HepG2 (cell line): Measurements from ENCODE around the gene FBXL13. TPM values are rescaled to one million over a fixed set of nuclear protein-coding genes. Genes with fewer than 3 reads are reported as not detected.

Source experiments
- KAT7 ChIP-seq: IDR thresholded peaks from 2 replicates; pipeline ENCODE4 v1.6.1; 2018; ENCODE audit warnings: borderline replicate concordance, missing compliant biosample characterization
- MED13 ChIP-seq: sonication (generic); formaldehyde crosslinking; IDR thresholded peaks from 2 replicates; pipeline ENCODE4 v1.5.0; 2020; ENCODE audit warnings: missing genetic modification reagents
- NFKBIZ ChIP-seq: IDR thresholded peaks from 2 replicates; pipeline ENCODE4 v1.6.1; 2018; ENCODE audit warnings: missing genetic modification reagents, missing compliant biosample characterization
- NFYB ChIP-seq: sonication (generic); formaldehyde crosslinking; IDR thresholded peaks from 2 replicates; pipeline ENCODE4 v1.4.0; 2020; ENCODE audit warnings: missing genetic modification reagents
- RBFOX2 ChIP-seq: fragments of 200-400 bp; formaldehyde crosslinking; IDR thresholded peaks from 2 replicates; pipeline ENCODE4 v1.6.1; 2017; ENCODE audit warnings: low read depth, mild to moderate bottlenecking, low read length
- SIX1 ChIP-seq: sonication (generic); formaldehyde crosslinking; IDR thresholded peaks from 2 replicates; pipeline ENCODE4 v1.4.0; 2020; ENCODE audit warnings: missing genetic modification reagents, borderline replicate concordance
- TCF7 ChIP-seq: sonication (generic); IDR thresholded peaks from 2 replicates; pipeline ENCODE4 v1.6.1; 2016; ENCODE audit warnings: antibody characterized with exemption, low read depth
- TEAD3 ChIP-seq: optimal IDR thresholded peaks from 2 replicates; pipeline ENCODE3; 2016; ENCODE audit warnings: borderline replicate concordance
- TP53 ChIP-seq: sonication (generic); formaldehyde crosslinking; conservative IDR thresholded peaks from 2 replicates; pipeline ENCODE4 v1.4.0; 2020; ENCODE audit warnings: missing genetic modification reagents
- ZNF101 ChIP-seq: sonication (generic); formaldehyde crosslinking; IDR thresholded peaks from 2 replicates; pipeline ENCODE4 v1.4.0; 2020; ENCODE audit warnings: mild to moderate bottlenecking, low read depth, missing genetic modification reagents, borderline replicate concordance
- ZNF138 ChIP-seq: sonication (generic); formaldehyde crosslinking; IDR thresholded peaks from 2 replicates; pipeline ENCODE4 v1.5.0; 2020; ENCODE audit warnings: mild to moderate bottlenecking, low read depth, missing genetic modification reagents
- ZNF670 ChIP-seq: sonication (generic); formaldehyde crosslinking; IDR thresholded peaks from 2 replicates; pipeline ENCODE4 v1.8.0; 2022; ENCODE audit warnings: mild to moderate bottlenecking, missing genetic modification reagents, borderline replicate concordance
- ZNF766 ChIP-seq: sonication (generic); formaldehyde crosslinking; IDR thresholded peaks from 2 replicates; pipeline ENCODE4 v1.5.0; 2020; ENCODE audit warnings: missing genetic modification reagents, borderline replicate concordance
- ZSCAN12 ChIP-seq: sonication (generic); formaldehyde crosslinking; IDR thresholded peaks from 2 replicates; pipeline ENCODE4 v1.9.0; 2021; ENCODE audit warnings: mild to moderate bottlenecking, missing genetic modification reagents
- polyA plus RNA-seq, 8 experiments: library from polyadenylated mRNA; depleted of rRNA in 3 of 8; stranded (reverse) in 7 of 8; unstranded in 1 of 8; fragments of >200 nt; fragmentation: Illumina TruSeq in 4 of 8; extraction: Trizol in 4 of 8; gene quantifications; 2 replicates each; pipeline versions ENCODE4 v1.2.1 to v1.2.3, GENCODE V29; 2011 to 2016; ENCODE audit warnings: low read depth in 4 of 8, missing spikeins in 1 of 8, mixed read lengths in 1 of 8; ENCODE audit not compliant: insufficient read depth in 1 of 8
- total RNA-seq, 5 experiments: library from RNA; depleted of rRNA; stranded (reverse); fragments of >200 nt; fragmentation: Illumina TruSeq; extraction: Trizol; gene quantifications; 2 replicates each; pipeline ENCODE4 v1.2.3, GENCODE V29; 2016; ENCODE audit warnings: low read depth in 1 of 5
- TF ChIP-seq, protein P1 (sequence below): sonication (generic); formaldehyde crosslinking; conservative IDR thresholded peaks from 2 replicates; pipeline ENCODE4 v1.4.0; 2020; ENCODE audit warnings: missing genetic modification reagents
- TF ChIP-seq, protein P2 (sequence below), 2 experiments: sonication (generic) in 1 of 2; formaldehyde crosslinking in 1 of 2; IDR thresholded peaks; 2 replicates each; pipeline versions ENCODE4 v1.5.1 to v1.6.1; 2011 to 2020; ENCODE audit warnings: borderline replicate concordance in 1 of 2, low read depth in 1 of 2, low read length in 1 of 2, mild to moderate bottlenecking in 1 of 2, missing genetic modification reagents in 1 of 2, moderate library complexity in 1 of 2
- TF ChIP-seq, protein P3 (sequence below): sonication (generic); formaldehyde crosslinking; IDR thresholded peaks from 2 replicates; pipeline ENCODE4 v1.5.0; 2020; ENCODE audit warnings: missing genetic modification reagents, mild to moderate bottlenecking, borderline replicate concordance
- TF ChIP-seq, protein P4 (sequence below): sonication (generic); formaldehyde crosslinking; conservative IDR thresholded peaks from 2 replicates; pipeline ENCODE4 v1.4.0; 2020; ENCODE audit warnings: missing genetic modification reagents
- TF ChIP-seq, protein P5 (sequence below): sonication (generic); formaldehyde crosslinking; IDR thresholded peaks from 2 replicates; pipeline ENCODE4 v1.4.0; 2020; ENCODE audit warnings: mild to moderate bottlenecking, missing genetic modification reagents, borderline replicate concordance

Gene FBXL13
- total and polyA plus RNA-seq, 2 of the 13 experiments (the other 11 are each of a cell fraction or from before 2014, with no cell fraction given), result 0.24 to 0.77 TPM

DNA sequence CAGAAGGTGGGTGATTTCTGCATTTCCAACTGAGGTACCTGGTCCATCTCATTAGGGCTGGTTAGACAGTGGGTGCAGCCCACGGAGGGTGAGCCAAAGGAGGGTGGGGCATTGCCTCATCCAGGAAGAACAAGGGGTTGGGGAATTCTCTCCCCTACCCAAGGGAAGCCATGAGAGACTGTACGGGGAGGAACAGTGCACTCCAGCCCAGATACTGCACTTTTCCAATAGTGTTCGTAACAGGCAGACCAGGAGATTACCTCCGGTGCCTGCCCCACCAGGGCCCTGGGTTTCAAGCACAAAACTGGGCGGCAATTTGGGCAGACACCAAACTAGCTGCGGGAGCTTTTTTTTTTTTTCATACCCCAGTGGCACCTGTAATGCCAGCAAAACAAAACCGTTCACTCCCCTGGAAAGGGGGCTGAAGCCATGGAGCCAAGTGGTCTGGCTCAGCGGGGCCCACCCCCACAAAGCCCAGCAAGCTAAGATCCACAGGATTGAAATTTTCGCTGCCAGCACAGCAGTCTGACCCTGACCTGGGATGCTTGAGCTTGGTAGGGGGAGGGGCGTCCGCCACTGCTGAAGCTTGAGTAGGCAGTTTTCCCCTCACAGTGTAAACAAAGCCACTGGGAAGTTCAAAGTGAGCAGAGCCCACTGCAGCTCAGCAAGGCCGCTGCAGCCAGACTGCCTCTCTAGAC is 31.6 kb upstream of the FBXL13 start (continued):
- no peak for TF ChIP-seq KAT7 (CRISPR knock-in tag)
- TF ChIP-seq RBFOX2, result no peak
- TF ChIP-seq SIX1 (CRISPR knock-in tag), result no peak
- TF ChIP-seq, protein P1, sequence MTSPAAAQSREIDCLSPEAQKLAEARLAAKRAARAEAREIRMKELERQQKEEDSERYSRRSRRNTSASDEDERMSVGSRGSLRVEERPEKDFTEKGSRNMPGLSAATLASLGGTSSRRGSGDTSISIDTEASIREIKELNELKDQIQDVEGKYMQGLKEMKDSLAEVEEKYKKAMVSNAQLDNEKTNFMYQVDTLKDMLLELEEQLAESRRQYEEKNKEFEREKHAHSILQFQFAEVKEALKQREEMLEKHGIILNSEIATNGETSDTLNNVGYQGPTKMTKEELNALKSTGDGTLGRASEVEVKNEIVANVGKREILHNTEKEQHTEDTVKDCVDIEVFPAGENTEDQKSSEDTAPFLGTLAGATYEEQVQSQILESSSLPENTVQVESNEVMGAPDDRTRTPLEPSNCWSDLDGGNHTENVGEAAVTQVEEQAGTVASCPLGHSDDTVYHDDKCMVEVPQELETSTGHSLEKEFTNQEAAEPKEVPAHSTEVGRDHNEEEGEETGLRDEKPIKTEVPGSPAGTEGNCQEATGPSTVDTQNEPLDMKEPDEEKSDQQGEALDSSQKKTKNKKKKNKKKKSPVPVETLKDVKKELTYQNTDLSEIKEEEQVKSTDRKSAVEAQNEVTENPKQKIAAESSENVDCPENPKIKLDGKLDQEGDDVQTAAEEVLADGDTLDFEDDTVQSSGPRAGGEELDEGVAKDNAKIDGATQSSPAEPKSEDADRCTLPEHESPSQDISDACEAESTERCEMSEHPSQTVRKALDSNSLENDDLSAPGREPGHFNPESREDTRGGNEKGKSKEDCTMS (CRISPR knock-in tag), result no peak
- no peak for TF ChIP-seq NFKBIZ
- TF ChIP-seq MED13, result no peak
- no peak for TF ChIP-seq ZNF138 (CRISPR knock-in tag)
- TF ChIP-seq ZNF766, result no peak
- TF ChIP-seq, protein P2, sequence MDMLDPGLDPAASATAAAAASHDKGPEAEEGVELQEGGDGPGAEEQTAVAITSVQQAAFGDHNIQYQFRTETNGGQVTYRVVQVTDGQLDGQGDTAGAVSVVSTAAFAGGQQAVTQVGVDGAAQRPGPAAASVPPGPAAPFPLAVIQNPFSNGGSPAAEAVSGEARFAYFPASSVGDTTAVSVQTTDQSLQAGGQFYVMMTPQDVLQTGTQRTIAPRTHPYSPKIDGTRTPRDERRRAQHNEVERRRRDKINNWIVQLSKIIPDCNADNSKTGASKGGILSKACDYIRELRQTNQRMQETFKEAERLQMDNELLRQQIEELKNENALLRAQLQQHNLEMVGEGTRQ (IDR thresholded peaks at IDR 0.05; ENCODE audit: low read depth, low read length), result no peak
- TF ChIP-seq, protein P2 (CRISPR knock-in tag; IDR thresholded peaks at IDR 0.05; ENCODE audit: borderline replicate concordance), result no peak
- TF ChIP-seq, protein P3, sequence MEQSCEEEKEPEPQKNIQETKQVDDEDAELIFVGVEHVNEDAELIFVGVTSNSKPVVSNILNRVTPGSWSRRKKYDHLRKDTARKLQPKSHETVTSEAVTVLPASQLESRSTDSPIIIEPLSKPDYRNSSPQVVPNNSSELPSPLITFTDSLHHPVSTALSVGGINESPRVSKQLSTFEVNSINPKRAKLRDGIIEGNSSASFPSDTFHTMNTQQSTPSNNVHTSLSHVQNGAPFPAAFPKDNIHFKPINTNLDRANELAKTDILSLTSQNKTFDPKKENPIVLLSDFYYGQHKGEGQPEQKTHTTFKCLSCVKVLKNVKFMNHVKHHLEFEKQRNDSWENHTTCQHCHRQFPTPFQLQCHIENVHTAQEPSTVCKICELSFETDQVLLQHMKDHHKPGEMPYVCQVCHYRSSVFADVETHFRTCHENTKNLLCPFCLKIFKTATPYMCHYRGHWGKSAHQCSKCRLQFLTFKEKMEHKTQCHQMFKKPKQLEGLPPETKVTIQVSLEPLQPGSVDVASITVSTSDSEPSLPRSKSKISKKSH (CRISPR knock-in tag), result no peak
- no peak for TF ChIP-seq NFYB (CRISPR knock-in tag)
- no peak for TF ChIP-seq ZNF101
- TF ChIP-seq TCF7, result peak; percentile 26; the same call in 1 of the 2 replicates
- TF ChIP-seq ZSCAN12 (CRISPR knock-in tag), result no peak
- peak; percentile 65; the same call in 1 of the 2 replicates for TF ChIP-seq ZNF670 (CRISPR knock-in tag)
- TF ChIP-seq TP53, result no peak
- TF ChIP-seq, protein P4, sequence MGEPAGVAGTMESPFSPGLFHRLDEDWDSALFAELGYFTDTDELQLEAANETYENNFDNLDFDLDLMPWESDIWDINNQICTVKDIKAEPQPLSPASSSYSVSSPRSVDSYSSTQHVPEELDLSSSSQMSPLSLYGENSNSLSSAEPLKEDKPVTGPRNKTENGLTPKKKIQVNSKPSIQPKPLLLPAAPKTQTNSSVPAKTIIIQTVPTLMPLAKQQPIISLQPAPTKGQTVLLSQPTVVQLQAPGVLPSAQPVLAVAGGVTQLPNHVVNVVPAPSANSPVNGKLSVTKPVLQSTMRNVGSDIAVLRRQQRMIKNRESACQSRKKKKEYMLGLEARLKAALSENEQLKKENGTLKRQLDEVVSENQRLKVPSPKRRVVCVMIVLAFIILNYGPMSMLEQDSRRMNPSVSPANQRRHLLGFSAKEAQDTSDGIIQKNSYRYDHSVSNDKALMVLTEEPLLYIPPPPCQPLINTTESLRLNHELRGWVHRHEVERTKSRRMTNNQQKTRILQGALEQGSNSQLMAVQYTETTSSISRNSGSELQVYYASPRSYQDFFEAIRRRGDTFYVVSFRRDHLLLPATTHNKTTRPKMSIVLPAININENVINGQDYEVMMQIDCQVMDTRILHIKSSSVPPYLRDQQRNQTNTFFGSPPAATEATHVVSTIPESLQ (CRISPR knock-in tag), result no peak
- TF ChIP-seq, protein P5, sequence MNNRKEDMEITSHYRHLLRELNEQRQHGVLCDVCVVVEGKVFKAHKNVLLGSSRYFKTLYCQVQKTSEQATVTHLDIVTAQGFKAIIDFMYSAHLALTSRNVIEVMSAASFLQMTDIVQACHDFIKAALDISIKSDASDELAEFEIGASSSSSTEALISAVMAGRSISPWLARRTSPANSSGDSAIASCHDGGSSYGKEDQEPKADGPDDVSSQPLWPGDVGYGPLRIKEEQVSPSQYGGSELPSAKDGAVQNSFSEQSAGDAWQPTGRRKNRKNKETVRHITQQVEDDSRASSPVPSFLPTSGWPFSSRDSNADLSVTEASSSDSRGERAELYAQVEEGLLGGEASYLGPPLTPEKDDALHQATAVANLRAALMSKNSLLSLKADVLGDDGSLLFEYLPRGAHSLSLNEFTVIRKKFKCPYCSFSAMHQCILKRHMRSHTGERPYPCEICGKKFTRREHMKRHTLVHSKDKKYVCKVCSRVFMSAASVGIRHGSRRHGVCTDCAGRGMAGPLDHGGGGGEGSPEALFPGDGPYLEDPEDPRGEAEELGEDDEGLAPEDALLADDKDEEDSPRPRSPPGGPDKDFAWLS, result no peak
- peak; percentile 6 for TF ChIP-seq TEAD3 (CRISPR knock-in tag)
